NT2/D1 (cell line): ENCODE results near the gene CCDC126.

ENCODE experiments used
- DNase-seq: peaks from one replicate; pipeline ENCODE4 v3.0.0-alpha.2; 2011; ENCODE audit warnings: low read depth, low spot score
- H3K27me3 ChIP-seq: 2 replicates; pipeline ENCODE4 v1.6.0; 2011; ENCODE audit warnings: mild to moderate bottlenecking; ENCODE audit not compliant: insufficient read length, insufficient read depth
- H3K36me3 ChIP-seq: 2 replicates; pipeline ENCODE4 v1.6.1; 2011; ENCODE audit warnings: mild to moderate bottlenecking, low read length, mixed read lengths; ENCODE audit not compliant: insufficient read depth, insufficient read length
- H3K4me1 ChIP-seq: 2 replicates; pipeline ENCODE4 v1.5.1; 2011; ENCODE audit not compliant: insufficient read depth, insufficient read length
- H3K4me3 ChIP-seq: 2 replicates; pipeline ENCODE4 v1.5.1; 2011; ENCODE audit warnings: low read depth; ENCODE audit not compliant: insufficient read length
- H3K9ac ChIP-seq: 2 replicates; pipeline ENCODE4 v1.6.0; 2011; ENCODE audit warnings: low read depth; ENCODE audit not compliant: insufficient read length
- H3K9me3 ChIP-seq: 2 replicates; pipeline ENCODE4 v1.5.1; 2011; ENCODE audit warnings: mild to moderate bottlenecking, low read length; ENCODE audit not compliant: insufficient read depth
- SUZ12 ChIP-seq: IDR thresholded peaks from 2 replicates; pipeline ENCODE4 v1.6.1; 2011; ENCODE audit not compliant: insufficient read length, insufficient read depth; ENCODE audit errors: extremely low read depth
- YY1 ChIP-seq: IDR thresholded peaks from 2 replicates; pipeline ENCODE4 v1.6.1; 2011; ENCODE audit not compliant: insufficient read length, insufficient read depth
- ZNF274 ChIP-seq: IDR thresholded peaks from 2 replicates; pipeline ENCODE4 v1.6.1; 2011; ENCODE audit warnings: mild to moderate bottlenecking, low read depth, low read length

Gene CCDC126

GRCh38 chr7:23628370-23628769 is 31.2 kb downstream of the CCDC126 start:
- no peak for DNase-seq
- Histone ChIP-seq H3K36me3 (peaks cover 3% of the 10 kb centered on the region), H3K4me3 (no peak overlapping the region), H3K27me3 (no peaks in the 10 kb centered on the region), H3K4me1 (no peaks in the 10 kb centered on the region), H3K9ac (no peak overlapping the region), H3K9me3 (no peaks in the 10 kb centered on the region)
- TF ChIP-seq SUZ12 = no peak
- no peak for TF ChIP-seq YY1
- TF ChIP-seq ZNF274 = no peak

GRCh38 chr7:23633417-23633816 is 36.2 kb downstream of the CCDC126 start:
- no peaks in the 10 kb centered on the region for H3K4me1 ChIP-seq
- H3K4me3 ChIP-seq = no peak overlapping the region
- no peaks in the 10 kb centered on the region for H3K27me3 ChIP-seq
- peaks cover 3% of the 10 kb centered on the region for H3K36me3 ChIP-seq
- TF ChIP-seq ZNF274 = no peak
- no peak for TF ChIP-seq YY1
- TF ChIP-seq SUZ12 = no peak
- no peak overlapping the region for H3K9ac ChIP-seq
- 0 out of 2 replicates have a peak, but pooled peaks cover 4% of the 10 kb centered on the region for H3K9me3 ChIP-seq
- no peak for DNase-seq

GRCh38 chr7:23645822-23646221 is 48.6 kb downstream of the CCDC126 start:
- Histone ChIP-seq H3K4me3 (no peak overlapping the region), H3K9me3 (no peaks in the 10 kb centered on the region), H3K27me3 (no peaks in the 10 kb centered on the region), H3K36me3 (no peaks in the 10 kb centered on the region), H3K9ac (no peak overlapping the region), H3K4me1 (peaks cover 5% of the 10 kb centered on the region)
- DNase-seq = no peak
- TF ChIP-seq ZNF274 (no peak), YY1 (no peak), SUZ12 (no peak)

- Histone ChIP-seq H3K4me3 (no peak overlapping the region), H3K36me3 (no peaks in the 10 kb centered on the region), H3K9ac (no peak overlapping the region), H3K9me3 (peaks cover 44% of the 10 kb centered on the region), H3K27me3 (no peaks in the 10 kb centered on the region), H3K4me1 (no peaks in the 10 kb centered on the region)
- no peak for DNase-seq
- TF ChIP-seq YY1 (no peak), SUZ12 (no peak), ZNF274 (no peak)
Observed at GRCh38 chr7:23653942-23654341, 56.8 kb downstream of the CCDC126 start.

- Histone ChIP-seq H3K4me1 (no peaks in the 10 kb centered on the region), H3K36me3 (no peaks in the 10 kb centered on the region), H3K9me3 (peaks cover 50% of the 10 kb centered on the region), H3K4me3 (no peak overlapping the region), H3K9ac (no peak overlapping the region), H3K27me3 (no peaks in the 10 kb centered on the region)
- peak; percentile 57 for DNase-seq
- TF ChIP-seq YY1 = no peak
- TF ChIP-seq ZNF274 = no peak
- no peak for TF ChIP-seq SUZ12
Observed at GRCh38 chr7:23654508-23654907, 57.3 kb downstream of the CCDC126 start.

- DNase-seq = no peak
- Histone ChIP-seq H3K9ac (no peak overlapping the region), H3K27me3 (no peaks in the 10 kb centered on the region), H3K4me1 (no peaks in the 10 kb centered on the region), H3K36me3 (no peaks in the 10 kb centered on the region), H3K4me3 (no peak overlapping the region), H3K9me3 (peaks cover 50% of the 10 kb centered on the region)
- TF ChIP-seq SUZ12 (no peak), ZNF274 (no peak), YY1 (no peak)
Observed at GRCh38 chr7:23655433-23655832, 58.3 kb downstream of the CCDC126 start.

- Histone ChIP-seq H3K4me1 (peaks cover 5% of the 10 kb centered on the region), H3K36me3 (no peaks in the 10 kb centered on the region), H3K9ac (no peak overlapping the region), H3K4me3 (no peak overlapping the region), H3K27me3 (no peaks in the 10 kb centered on the region), H3K9me3 (peaks cover 34% of the 10 kb centered on the region)
- no peak for DNase-seq
- no peak for TF ChIP-seq ZNF274
- no peak for TF ChIP-seq SUZ12
- TF ChIP-seq YY1 = no peak
Observed at GRCh38 chr7:23658831-23659427, 61.7 kb downstream of the CCDC126 start.

GRCh38 chr7:23661385-23661784 is 64.2 kb downstream of the CCDC126 start:
- peaks cover 5% of the 10 kb centered on the region for H3K4me1 ChIP-seq
- H3K27me3 ChIP-seq = no peaks in the 10 kb centered on the region
- no peak overlapping the region for H3K9ac ChIP-seq
- H3K9me3 ChIP-seq = peaks cover 18% of the 10 kb centered on the region
- TF ChIP-seq SUZ12 = no peak
- TF ChIP-seq YY1 = no peak
- DNase-seq = no peak
- no peaks in the 10 kb centered on the region for H3K36me3 ChIP-seq
- no peak overlapping the region for H3K4me3 ChIP-seq
